Measurements from ENCODE around the gene POLR3G. TPM values are rescaled to one million over a fixed set of nuclear protein-coding genes. Genes with fewer than 3 reads are reported as not detected.
A peak's percentile ranks its signal among the peaks of the same experiment; 100 is the strongest.

The POLR3G gene
- total RNA-seq, 1 experiment from 2014 or later = 12.8 TPM

DNA sequence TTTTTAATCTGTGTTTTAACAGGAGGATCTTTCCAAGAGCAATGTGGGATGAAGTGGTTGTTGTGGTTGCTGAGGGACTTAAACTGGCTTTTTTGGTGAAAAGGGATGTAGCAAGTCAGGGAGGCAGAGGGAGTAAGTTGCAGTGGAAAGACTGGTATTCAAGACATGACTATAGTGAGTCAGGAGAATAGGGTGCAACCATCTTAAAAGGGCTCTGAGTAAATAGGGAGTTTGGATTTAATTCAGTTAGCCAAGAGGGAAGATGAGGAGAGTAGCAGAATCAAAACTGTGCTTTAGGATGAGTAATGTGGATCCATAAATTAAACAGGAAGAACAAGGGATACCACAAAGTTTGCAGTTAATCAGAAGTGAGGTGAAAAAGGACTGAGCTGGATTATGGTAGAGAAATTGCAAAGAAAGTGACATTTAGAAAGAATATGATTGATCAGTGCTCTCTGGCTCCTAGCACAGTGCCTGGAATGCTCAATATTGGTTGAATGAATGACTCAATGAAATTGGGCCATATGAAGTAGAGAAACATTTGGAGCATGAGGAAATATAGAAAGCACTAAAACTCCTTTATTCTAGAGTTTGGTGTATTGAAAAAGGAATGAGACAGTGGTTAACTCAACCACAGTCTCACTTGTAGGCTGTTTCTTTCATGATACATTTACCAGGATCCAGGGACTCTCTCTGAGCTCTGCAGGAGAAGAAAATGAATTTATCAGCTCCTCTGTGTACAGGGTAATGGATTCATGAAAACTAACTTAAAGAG is 5.1 kb downstream of the POLR3G start:
- no peak for DNase-seq
- H3K4me1 ChIP-seq = no peaks in the 10 kb centered on the region
- no peak overlapping the region for H3K27ac ChIP-seq
- no peaks in the 10 kb centered on the region for H3K27me3 ChIP-seq
- no peaks in the 10 kb centered on the region for H3K9me3 ChIP-seq (replicated peaks)
- no peaks in the 10 kb centered on the region for H3K36me3 ChIP-seq
- H3K4me3 ChIP-seq = no peak overlapping the region

DNA sequence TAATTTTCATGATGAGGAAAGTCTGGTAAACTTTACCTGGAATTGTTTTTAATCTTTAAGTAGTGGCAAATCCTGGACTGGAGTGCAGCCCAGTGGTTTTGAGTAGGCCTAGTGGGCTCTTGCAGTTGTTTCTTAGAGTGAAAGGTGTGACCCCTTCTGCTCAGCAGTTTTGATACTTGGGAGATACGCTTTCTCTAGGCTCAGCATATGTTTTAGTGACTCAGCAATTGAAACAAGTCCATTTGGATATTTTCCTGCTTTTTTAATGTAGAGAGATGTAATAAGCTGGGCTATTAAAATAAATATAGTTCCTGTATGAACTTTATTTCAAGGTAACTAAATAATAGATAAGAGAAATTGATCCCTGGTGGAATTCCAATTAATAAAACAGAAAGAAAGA is 6.0 kb downstream of the POLR3G start:
- H3K27ac ChIP-seq = no peak overlapping the region
- no peaks in the 10 kb centered on the region for H3K36me3 ChIP-seq
- H3K9me3 ChIP-seq (replicated peaks) = no peaks in the 10 kb centered on the region
- DNase-seq = no peak
- no peaks in the 10 kb centered on the region for H3K27me3 ChIP-seq
- no peak overlapping the region for H3K4me3 ChIP-seq
- no peaks in the 10 kb centered on the region for H3K4me1 ChIP-seq

DNA sequence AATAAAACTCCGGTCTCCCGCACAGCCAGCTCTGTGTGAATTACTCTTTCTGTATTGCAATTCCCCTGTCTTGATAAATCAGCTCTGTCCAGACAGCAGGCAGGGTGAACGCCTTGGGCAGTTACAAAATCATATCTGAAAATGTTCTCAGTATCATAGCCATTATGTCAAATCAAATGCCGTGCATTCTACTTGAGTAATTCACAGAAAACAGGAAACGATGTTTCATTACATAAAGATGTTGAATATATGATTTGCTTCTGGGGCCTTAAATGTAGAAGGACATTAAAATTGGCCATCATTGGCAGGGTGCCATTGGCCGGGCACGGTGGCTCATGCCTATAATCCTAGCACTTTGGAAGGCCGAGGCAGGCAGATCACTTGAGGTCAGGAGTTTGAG is 8.5 kb downstream of the POLR3G start:
- H3K9me3 ChIP-seq (replicated peaks) = no peaks in the 10 kb centered on the region
- no peak for DNase-seq
- no peaks in the 10 kb centered on the region for H3K4me1 ChIP-seq
- no peaks in the 10 kb centered on the region for H3K27me3 ChIP-seq
- no peak overlapping the region for H3K4me3 ChIP-seq
- H3K36me3 ChIP-seq = peaks cover 3% of the 10 kb centered on the region; the same call in 1 of the 2 replicates
- no peak overlapping the region for H3K27ac ChIP-seq

DNA sequence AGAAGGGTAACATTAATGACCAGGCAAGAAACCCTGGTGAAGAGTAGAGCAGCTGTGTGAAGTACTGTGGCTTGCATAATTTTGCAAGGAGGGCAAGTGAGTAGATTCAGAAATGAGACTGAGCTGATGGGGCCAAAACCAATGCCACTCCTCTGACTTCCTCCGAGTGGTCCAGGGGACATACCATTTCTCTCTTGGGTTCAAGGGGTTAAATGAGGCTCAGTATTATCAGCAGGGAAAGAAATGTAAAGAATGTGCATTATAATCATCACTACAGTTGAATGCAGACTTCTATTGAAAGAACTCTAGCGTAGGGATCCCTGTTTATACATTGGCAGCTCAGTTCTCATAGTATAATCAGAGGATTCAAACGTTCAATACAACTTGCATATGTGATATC is 9.9 kb downstream of the POLR3G start:
- Histone ChIP-seq H3K4me1 (no peaks in the 10 kb centered on the region), H3K36me3 (peaks cover 3% of the 10 kb centered on the region; the same call in 1 of the 2 replicates), H3K9me3 (replicated peaks) (no peaks in the 10 kb centered on the region), H3K4me3 (no peak overlapping the region), H3K27me3 (no peaks in the 10 kb centered on the region), H3K27ac (no peak overlapping the region)
- DNase-seq = no peak

DNA sequence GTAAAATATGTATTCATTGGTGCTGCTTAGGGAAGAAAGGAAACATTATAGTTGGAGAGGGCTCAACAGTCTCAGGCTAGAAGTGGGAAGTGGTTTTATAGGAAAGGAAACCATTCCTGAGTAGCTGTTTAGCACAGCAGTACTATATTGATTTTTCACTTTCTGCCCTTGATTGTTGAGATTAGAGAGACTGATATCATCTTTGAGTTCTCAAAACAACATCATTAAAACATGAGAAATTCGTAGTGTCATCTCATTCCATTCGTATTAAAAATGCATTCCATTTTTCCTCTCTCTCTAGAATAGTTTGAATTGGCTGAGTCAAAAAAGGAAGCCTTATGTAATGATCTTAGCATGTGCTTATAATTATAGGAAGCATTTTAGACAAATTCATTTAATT is 14.1 kb downstream of the POLR3G start:
- Histone ChIP-seq H3K4me1 (no peaks in the 10 kb centered on the region), H3K9me3 (replicated peaks) (no peaks in the 10 kb centered on the region), H3K27me3 (no peaks in the 10 kb centered on the region), H3K36me3 (peaks cover 3% of the 10 kb centered on the region; the same call in 1 of the 2 replicates), H3K4me3 (no peak overlapping the region), H3K27ac (peak overlapping the region; percentile 37; the same call in 1 of the 2 replicates)
- peak in 1 of 2 experiments; percentile 4 for DNase-seq

DNA sequence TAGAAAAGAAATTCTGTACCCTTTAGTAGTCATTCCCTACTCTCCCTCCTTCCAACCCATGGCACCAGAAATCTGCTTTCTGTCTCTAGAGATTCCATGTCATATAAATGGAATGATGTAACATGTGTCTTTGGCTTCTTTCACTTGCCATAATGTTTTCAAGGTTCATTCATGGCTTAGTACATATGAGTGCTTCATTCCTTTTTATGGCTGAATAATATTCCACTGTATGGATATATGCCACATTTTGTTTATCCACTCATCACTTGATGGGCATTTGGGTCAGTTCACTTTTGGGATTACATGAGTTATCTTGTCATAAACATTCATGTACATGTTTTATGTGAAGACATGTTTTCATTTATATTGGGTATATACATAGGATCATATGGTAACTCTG is 19.4 kb downstream of the POLR3G start:
- Histone ChIP-seq H3K36me3 (peaks cover 4% of the 10 kb centered on the region; the same call in 1 of the 2 replicates), H3K4me3 (no peak overlapping the region), H3K9me3 (replicated peaks) (no peaks in the 10 kb centered on the region), H3K4me1 (no peaks in the 10 kb centered on the region), H3K27me3 (no peaks in the 10 kb centered on the region), H3K27ac (no peak overlapping the region)
- DNase-seq = no peak

DNA sequence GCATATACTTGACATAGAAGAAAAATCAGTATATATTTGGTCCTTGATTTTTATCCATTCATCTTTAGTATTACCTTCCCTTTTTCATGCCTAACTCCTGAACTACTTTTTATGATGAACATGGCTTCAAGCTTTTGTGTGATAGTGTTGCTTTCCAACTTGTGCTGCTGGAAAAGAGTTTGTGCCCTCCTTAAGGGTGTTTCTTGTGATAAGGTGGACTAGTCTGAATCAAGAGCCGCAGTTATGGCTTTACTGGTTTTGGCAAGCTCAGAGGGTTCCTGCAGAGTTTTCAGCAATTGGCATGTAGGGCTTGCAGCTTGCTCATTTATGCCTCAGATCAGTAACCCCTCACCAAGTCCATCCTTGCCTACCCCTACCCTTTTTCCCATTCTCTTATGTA is 20.5 kb downstream of the POLR3G start:
- no peaks in the 10 kb centered on the region for H3K9me3 ChIP-seq (replicated peaks)
- no peak for DNase-seq
- H3K27ac ChIP-seq = no peak overlapping the region
- no peak overlapping the region for H3K4me3 ChIP-seq
- H3K4me1 ChIP-seq = no peaks in the 10 kb centered on the region
- peaks cover 4% of the 10 kb centered on the region; the same call in 1 of the 2 replicates for H3K36me3 ChIP-seq
- H3K27me3 ChIP-seq = no peaks in the 10 kb centered on the region

DNA sequence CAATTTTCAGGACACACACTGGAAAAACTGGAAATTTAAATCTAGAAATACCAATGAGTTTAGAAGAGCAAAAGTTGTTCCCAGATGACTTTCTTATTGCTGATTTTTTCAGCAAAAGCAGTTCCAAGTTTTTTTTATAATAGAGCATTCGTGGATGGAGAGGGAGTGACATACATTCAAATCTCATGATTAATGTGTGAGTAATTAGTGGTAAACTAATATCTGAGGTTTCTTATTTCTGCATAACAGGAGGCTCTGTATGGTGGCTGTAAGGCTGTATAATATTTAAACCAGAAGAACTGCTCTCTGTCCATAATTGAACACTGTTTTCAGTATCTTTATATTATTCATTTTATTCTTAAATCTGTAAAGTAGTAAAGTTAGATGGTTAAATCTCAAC is 28.9 kb downstream of the POLR3G start:
- no peaks in the 10 kb centered on the region for H3K9me3 ChIP-seq (replicated peaks)
- H3K36me3 ChIP-seq = peaks cover 6% of the 10 kb centered on the region; the same call in 1 of the 2 replicates
- no peaks in the 10 kb centered on the region for H3K27me3 ChIP-seq
- H3K4me1 ChIP-seq = no peaks in the 10 kb centered on the region
- no peak for DNase-seq
- H3K27ac ChIP-seq = no peak overlapping the region
- H3K4me3 ChIP-seq = no peak overlapping the region

DNA sequence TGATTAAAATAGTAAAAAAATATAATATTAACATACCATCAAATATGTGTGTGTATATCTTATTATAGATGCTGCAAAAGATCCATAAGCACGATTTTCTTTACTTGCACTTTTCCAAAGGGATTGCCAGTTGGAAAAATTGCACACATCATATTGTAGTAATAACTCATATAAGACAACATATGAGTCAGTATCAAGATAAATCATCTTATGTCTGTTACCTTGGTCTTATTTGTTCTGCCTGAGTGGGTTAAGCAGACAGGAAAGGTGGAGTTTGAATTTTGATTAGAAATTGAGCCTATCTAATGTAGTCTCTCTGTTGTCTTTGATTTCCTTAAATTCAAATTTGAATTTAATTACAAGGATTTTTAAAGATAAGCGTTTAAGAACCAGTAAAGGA is 30.1 kb downstream of the POLR3G start:
- Histone ChIP-seq H3K27ac (no peak overlapping the region), H3K4me3 (no peak overlapping the region), H3K27me3 (no peaks in the 10 kb centered on the region), H3K4me1 (no peaks in the 10 kb centered on the region), H3K9me3 (replicated peaks) (no peaks in the 10 kb centered on the region), H3K36me3 (peaks cover 8% of the 10 kb centered on the region; the same call in 1 of the 2 replicates)
- DNase-seq = no peak

DNA sequence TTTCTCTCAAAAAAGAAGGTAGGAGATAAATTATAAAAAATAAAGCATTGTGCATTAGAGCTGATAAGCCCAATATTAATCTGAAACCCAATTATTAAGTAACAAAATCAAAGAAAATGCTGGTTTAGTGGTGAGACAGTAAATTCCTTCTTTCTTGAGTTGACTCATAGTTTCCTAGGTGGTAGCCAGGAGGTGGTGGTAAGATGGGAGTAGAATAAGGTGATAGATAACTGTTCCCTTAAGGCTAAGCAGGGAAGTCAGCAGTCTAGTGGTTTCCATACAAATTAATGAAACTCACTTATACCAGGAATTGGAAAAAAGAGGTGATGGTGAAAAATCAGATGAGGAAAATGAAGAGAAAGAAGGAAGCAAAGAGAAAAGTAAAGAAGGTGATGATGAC is 31.6 kb downstream of the POLR3G start:
- H3K4me1 ChIP-seq = no peaks in the 10 kb centered on the region
- peaks cover 11% of the 10 kb centered on the region; the same call in 1 of the 2 replicates for H3K36me3 ChIP-seq
- DNase-seq = no peak
- no peak overlapping the region for H3K27ac ChIP-seq
- H3K9me3 ChIP-seq (replicated peaks) = no peaks in the 10 kb centered on the region
- no peak overlapping the region for H3K4me3 ChIP-seq
- no peaks in the 10 kb centered on the region for H3K27me3 ChIP-seq

DNA sequence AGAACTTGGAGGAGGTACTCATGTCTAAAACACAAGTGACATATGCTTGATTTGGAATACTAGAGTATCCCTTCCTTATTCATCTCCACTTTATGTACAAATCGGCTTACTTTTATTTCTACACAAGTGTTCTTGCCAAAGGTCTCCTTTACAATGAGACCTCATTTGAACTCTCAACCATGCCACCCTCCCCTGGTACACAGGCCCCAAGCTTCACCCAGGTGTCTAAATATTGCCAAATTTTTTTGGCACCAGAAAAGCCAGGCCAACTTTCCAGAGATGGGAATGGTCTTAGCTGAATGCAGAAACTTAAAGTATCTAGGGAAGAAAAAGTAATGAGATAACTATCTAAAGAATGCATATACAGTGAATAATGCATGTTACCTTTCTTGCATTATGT is 35.8 kb downstream of the POLR3G start:
- Histone ChIP-seq H3K27me3 (no peaks in the 10 kb centered on the region), H3K4me3 (no peak overlapping the region), H3K9me3 (replicated peaks) (no peaks in the 10 kb centered on the region), H3K4me1 (no peaks in the 10 kb centered on the region), H3K36me3 (0 out of 2 replicates have a peak, but pooled peaks cover 11% of the 10 kb centered on the region), H3K27ac (no peak overlapping the region)
- DNase-seq = no peak

DNA sequence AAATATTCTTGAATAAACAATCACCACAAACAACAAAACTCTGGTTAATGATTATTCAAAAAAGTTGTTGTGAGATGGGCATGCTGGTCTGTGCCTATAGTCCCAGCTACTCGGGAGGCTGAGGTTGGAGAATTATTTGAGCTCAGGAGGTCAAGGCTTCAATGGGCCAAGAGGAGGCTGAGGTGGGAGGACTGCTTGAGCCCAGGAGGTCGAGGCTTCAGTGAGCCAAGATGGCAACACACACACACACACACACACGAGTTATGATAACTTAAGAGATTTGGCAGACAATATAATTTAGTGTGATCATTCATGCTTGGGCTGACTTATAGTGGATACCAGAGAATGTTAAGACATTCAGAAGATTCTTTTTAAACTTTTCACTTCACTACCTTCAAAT is 39.9 kb downstream of the POLR3G start:
- H3K27me3 ChIP-seq = no peaks in the 10 kb centered on the region
- H3K9me3 ChIP-seq (replicated peaks) = no peaks in the 10 kb centered on the region
- DNase-seq = no peak
- H3K36me3 ChIP-seq = peaks cover 10% of the 10 kb centered on the region
- H3K4me3 ChIP-seq = no peak overlapping the region
- no peak overlapping the region for H3K27ac ChIP-seq
- peaks cover 13% of the 10 kb centered on the region for H3K4me1 ChIP-seq

DNA sequence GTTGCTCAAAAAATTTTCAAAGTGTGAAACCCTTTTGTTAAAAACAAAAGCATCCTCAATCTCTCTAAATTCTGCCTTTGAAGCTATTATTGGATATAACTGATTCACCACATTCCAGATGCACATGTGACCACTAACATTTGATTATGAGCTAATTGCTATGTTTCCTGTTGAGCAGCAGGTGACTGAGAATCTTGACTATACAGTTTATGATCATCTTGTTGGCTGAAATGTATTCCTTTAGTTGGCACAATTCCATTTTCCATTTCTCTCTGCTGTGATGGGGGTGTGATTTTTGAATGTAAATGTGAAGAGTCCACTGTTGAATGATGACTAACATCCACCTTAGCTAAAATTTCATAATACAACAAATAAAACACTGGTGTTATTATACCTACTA is 44.0 kb downstream of the POLR3G start:
- no peak overlapping the region for H3K4me3 ChIP-seq
- DNase-seq = peak in 1 of 2 experiments; percentile 34
- H3K27ac ChIP-seq = peak overlapping the region; percentile 16
- H3K9me3 ChIP-seq (replicated peaks) = no peaks in the 10 kb centered on the region
- H3K4me1 ChIP-seq = peaks cover 13% of the 10 kb centered on the region
- H3K27me3 ChIP-seq = no peaks in the 10 kb centered on the region
- peaks cover 29% of the 10 kb centered on the region for H3K36me3 ChIP-seq

DNA sequence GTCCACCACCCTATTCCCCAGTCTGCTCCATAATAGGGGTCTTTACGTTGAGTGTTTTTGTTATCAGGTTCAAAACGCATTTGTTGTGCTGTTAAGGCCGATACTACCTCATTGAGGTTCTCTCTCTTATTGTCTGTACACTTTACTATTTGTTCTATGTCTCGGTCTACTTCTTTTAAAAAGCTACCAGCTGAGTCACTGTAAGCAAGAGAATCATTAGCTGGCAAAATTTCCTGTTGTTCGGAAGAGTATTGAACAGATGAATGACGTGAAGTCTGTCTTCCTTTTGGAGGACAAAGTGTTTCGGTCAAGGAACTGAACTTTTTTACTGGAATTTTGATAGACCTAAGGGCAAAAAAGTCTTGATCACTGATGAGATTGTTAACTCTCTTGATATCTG is 44.4 kb downstream of the POLR3G start:
- Histone ChIP-seq H3K27ac (peak overlapping the region; percentile 16), H3K27me3 (no peaks in the 10 kb centered on the region), H3K4me3 (no peak overlapping the region), H3K4me1 (peaks cover 13% of the 10 kb centered on the region), H3K9me3 (replicated peaks) (no peaks in the 10 kb centered on the region), H3K36me3 (peaks cover 34% of the 10 kb centered on the region)
- DNase-seq = no peak

DNA sequence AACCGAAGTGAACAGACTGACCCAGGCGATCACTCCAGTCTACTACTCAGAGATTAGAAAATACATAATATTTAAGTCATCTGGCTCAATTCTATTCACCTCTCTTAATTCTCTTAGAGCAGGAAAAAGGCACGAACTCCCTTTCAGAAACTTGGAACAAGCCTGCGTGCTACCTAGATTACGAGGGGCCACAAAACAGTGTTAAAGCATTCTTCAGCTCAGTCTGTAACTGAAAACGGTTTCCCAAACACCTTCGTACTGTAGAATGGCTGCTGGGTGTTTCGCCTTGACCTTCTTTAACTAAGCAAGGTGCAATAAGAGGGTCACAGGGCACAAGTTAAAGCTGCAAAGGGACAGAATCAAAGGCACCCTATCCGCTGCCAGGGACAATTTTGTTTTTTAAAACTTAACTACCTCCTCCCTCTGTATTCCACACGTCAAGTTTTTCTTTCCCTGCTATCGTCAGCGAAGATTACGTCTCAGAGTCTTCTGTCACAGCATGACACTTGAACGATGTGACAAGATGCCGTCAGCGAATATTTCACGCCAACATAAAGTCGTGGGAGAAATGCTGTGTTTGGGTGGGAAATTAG is 54.0 kb downstream of the POLR3G start:
- Histone ChIP-seq H3K4me1 (peaks cover 8% of the 10 kb centered on the region), H3K4me3 (peak overlapping the region; percentile 84), H3K9me3 (replicated peaks) (no peaks in the 10 kb centered on the region), H3K27ac (peak overlapping the region; percentile 54), H3K36me3 (peaks cover 14% of the 10 kb centered on the region), H3K27me3 (no peaks in the 10 kb centered on the region)
- peak in 1 of 2 experiments; percentile 23 for DNase-seq

Data from SJCRH30 (cell line).